Gastroesophageal sphincter (tissue), 4 donors: ENCODE measurements around the gene ZBTB43. TPM values are rescaled to one million over a fixed set of nuclear protein-coding genes. Genes with fewer than 3 reads are reported as not detected.

Experiments used
- ATAC-seq: fragments of 150-250 bp; one replicate; pipeline ENCODE4 v1.9.1; 2016; ENCODE audit warnings: mild to moderate bottlenecking, moderate library complexity
- H3K27ac ChIP-seq, 4 donors: fragments of 200-600 bp; sonication (generic) in 3 of 4; 1 replicate in 3 of 4; 2 replicates in 1 of 4; pipeline ENCODE4 v1.5.1; 2016 to 2019
- H3K27me3 ChIP-seq: fragments of 200-600 bp; sonication (generic); one replicate; pipeline ENCODE4 v1.5.1; 2019
- H3K36me3 ChIP-seq, 2 donors: fragments of 200-600 bp; sonication (generic); one replicate each; pipeline ENCODE4 v1.5.1; 2019; ENCODE audit warnings: control low read depth in 1 of 2
- H3K4me1 ChIP-seq, 3 donors: fragments of 200-600 bp; sonication (generic); 1 replicate in 2 of 3; 2 replicates in 1 of 3; pipeline ENCODE4 v1.5.1; 2016 to 2019; ENCODE audit warnings: control low read depth in 2 of 3
- H3K4me3 ChIP-seq, 2 donors: fragments of 200-600 bp; sonication (generic); one replicate each; pipeline ENCODE4 v1.5.1; 2019; ENCODE audit warnings: mild to moderate bottlenecking in 1 of 2, moderate library complexity in 1 of 2
- H3K9me3 ChIP-seq, 3 donors: fragments of 200-600 bp; sonication (generic); one replicate each; pipeline ENCODE4 v1.5.1; 2017 to 2019; ENCODE audit warnings: control low read depth in 2 of 3
- EP300 ChIP-seq: sonication (generic); formaldehyde crosslinking; IDR thresholded peaks from one replicate; pipeline ENCODE4 v1.6.1; 2017; ENCODE audit warnings: antibody characterized with exemption, mild to moderate bottlenecking
- POLR2A ChIP-seq, 2 donors: fragments of 450-650 bp; IDR thresholded peaks; one replicate each; pipeline ENCODE4 v1.6.1; 2017; ENCODE audit warnings: antibody characterized with exemption in 2 of 2, mild to moderate bottlenecking in 2 of 2, moderate library complexity in 1 of 2
- POLR2AphosphoS5 ChIP-seq: sonication (generic); formaldehyde crosslinking; IDR thresholded peaks from one replicate; pipeline ENCODE4 v1.6.1; 2017; ENCODE audit warnings: antibody characterized with exemption
- WGBS, 2 donors: methylation state at CpG; one replicate each; pipeline ENCODE4 v1.1.5; 2018; ENCODE audit warnings: low coverage in 1 of 2; 5-methylcytosine and 5-hydroxymethylcytosine counted together
- total RNA-seq, 4 donors: library from RNA; depleted of rRNA; stranded (reverse); fragments of >200 nt; gene quantifications; one replicate each; pipeline ENCODE4 v1.1.0, GENCODE V29; 2016
- TF ChIP-seq, protein P1 (sequence below), 4 experiments: fragments of 200-600 bp in 2 of 4; fragments of 450-650 bp in 2 of 4; sonication (generic) in 1 of 4; IDR thresholded peaks; one replicate each; pipeline ENCODE4 v1.5.1; 2017 to 2019; ENCODE audit warnings: antibody characterized with exemption in 4 of 4, mild to moderate bottlenecking in 2 of 4, moderate library complexity in 2 of 4

Gene ZBTB43
- total RNA-seq, 4 donors from 2014 or later: 9.7 to 12.3 (median 10.7) TPM

GRCh38 chr9:126857261-126857960, 52.6 kb downstream of the ZBTB43 start:
- Histone ChIP-seq H3K4me3 (no peak overlapping the region), H3K4me1 (peaks cover 0 to 22% (median 13%) of the 10 kb centered on the region in 3 donors), H3K27me3 (peaks cover 11% of the 10 kb centered on the region), H3K36me3 (no peaks in the 10 kb centered on the region), H3K27ac (no peak overlapping the region), H3K9me3 (no peaks in the 10 kb centered on the region)
- TF ChIP-seq POLR2AphosphoS5 (no peak), POLR2A (IDR thresholded peaks at IDR 0.05) (no peak), EP300 (no peak)
- TF ChIP-seq, protein P1, sequence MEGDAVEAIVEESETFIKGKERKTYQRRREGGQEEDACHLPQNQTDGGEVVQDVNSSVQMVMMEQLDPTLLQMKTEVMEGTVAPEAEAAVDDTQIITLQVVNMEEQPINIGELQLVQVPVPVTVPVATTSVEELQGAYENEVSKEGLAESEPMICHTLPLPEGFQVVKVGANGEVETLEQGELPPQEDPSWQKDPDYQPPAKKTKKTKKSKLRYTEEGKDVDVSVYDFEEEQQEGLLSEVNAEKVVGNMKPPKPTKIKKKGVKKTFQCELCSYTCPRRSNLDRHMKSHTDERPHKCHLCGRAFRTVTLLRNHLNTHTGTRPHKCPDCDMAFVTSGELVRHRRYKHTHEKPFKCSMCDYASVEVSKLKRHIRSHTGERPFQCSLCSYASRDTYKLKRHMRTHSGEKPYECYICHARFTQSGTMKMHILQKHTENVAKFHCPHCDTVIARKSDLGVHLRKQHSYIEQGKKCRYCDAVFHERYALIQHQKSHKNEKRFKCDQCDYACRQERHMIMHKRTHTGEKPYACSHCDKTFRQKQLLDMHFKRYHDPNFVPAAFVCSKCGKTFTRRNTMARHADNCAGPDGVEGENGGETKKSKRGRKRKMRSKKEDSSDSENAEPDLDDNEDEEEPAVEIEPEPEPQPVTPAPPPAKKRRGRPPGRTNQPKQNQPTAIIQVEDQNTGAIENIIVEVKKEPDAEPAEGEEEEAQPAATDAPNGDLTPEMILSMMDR (IDR thresholded peaks at IDR 0.05): no peak
- WGBS, 2 donors: 20 to 39% methylated on average over 2 to 8 of the region's 8 CpGs
- no peak for ATAC-seq

- H3K4me1 ChIP-seq: peaks cover 0 to 39% (median 14%) of the 10 kb centered on the region in 3 donors
- no peak overlapping the region for H3K27ac ChIP-seq
- peaks cover 4% of the 10 kb centered on the region for H3K27me3 ChIP-seq
- no peaks in the 10 kb centered on the region for H3K9me3 ChIP-seq
- ATAC-seq: no peak
- peaks cover 0 to 4% of the 10 kb centered on the region in 2 donors for H3K36me3 ChIP-seq
- WGBS, 2 donors: 79 to 100% methylated on average over 2 of the region's 2 CpGs
- H3K4me3 ChIP-seq: no peak overlapping the region
- no peak for TF ChIP-seq POLR2A (IDR thresholded peaks at IDR 0.05)
- TF ChIP-seq, protein P1 (IDR thresholded peaks at IDR 0.05): no peak
- no peak for TF ChIP-seq POLR2AphosphoS5
- no peak for TF ChIP-seq EP300
Observed at GRCh38 chr9:126859111-126859510, 54.3 kb downstream of the ZBTB43 start.

- peak within 1 kb of the TSS; percentile 82 to 96 (median 93) for H3K27ac ChIP-seq
- peak; percentile 89 for ATAC-seq
- TF ChIP-seq, protein P1 (IDR thresholded peaks at IDR 0.05): peak; percentile 97 to 100 (median 100)
- peak; percentile 7 to 51 for TF ChIP-seq POLR2A (IDR thresholded peaks at IDR 0.05)
- no peak for TF ChIP-seq EP300
- peak; percentile 44 for TF ChIP-seq POLR2AphosphoS5
- peaks cover 0 to 49% (median 14%) of the 10 kb centered on the region in 3 donors for H3K4me1 ChIP-seq
- peaks cover 4% of the 10 kb centered on the region for H3K27me3 ChIP-seq
- peaks cover 0 to 13% of the 10 kb centered on the region in 2 donors for H3K36me3 ChIP-seq
- peak within 1 kb of the TSS; percentile 54 to 86 for H3K4me3 ChIP-seq
- no peaks in the 10 kb centered on the region for H3K9me3 ChIP-seq
- no CpG with 5 or more reads among the region's 67 CpGs for WGBS, 2 donors
Observed at GRCh38 chr9:126860077-126860756, 55.4 kb downstream of the ZBTB43 start, which contains the start of gene ZBTB34. ZBTB34 (plus strand) TSS chr9:126860639; CDS start chr9:126879400, 18,761 bp downstream.

- no CpG with 5 or more reads among the region's 71 CpGs for WGBS, 2 donors
- peaks cover 0 to 18% of the 10 kb centered on the region in 2 donors for H3K36me3 ChIP-seq
- no peaks in the 10 kb centered on the region for H3K9me3 ChIP-seq
- H3K27ac ChIP-seq: peak overlapping the region; percentile 2 to 96 (median 93)
- peaks cover 0 to 49% (median 14%) of the 10 kb centered on the region in 3 donors for H3K4me1 ChIP-seq
- H3K4me3 ChIP-seq: peak overlapping the region; percentile 54 to 86
- no peaks in the 10 kb centered on the region for H3K27me3 ChIP-seq
- TF ChIP-seq, protein P1 (IDR thresholded peaks at IDR 0.05): peak in 1 of 4 experiments; percentile 9
- TF ChIP-seq POLR2A (IDR thresholded peaks at IDR 0.05) (peak in 1 of 2 donors; percentile 2), POLR2AphosphoS5 (no peak), EP300 (no peak)
- peak; percentile 80 for ATAC-seq
Observed at GRCh38 chr9:126860757-126861466, 56.1 kb downstream of the ZBTB43 start.
